NB4 (cell line): ENCODE results near the gene SERGEF.

Experiments used
- DNase-seq: peaks from one replicate; pipeline ENCODE4 v3.0.0; 2010; ENCODE audit warnings: low read depth
- H3K4me3 ChIP-seq: one replicate; pipeline ENCODE4 v1.5.1; 2011; ENCODE audit warnings: mild to moderate bottlenecking, low read depth, low read length, moderate library complexity
- CTCF ChIP-seq: IDR thresholded peaks from one replicate; pipeline ENCODE4 v1.5.1; 2012; ENCODE audit warnings: low read depth, low read length
- MAX ChIP-seq: IDR thresholded peaks from 2 replicates; pipeline ENCODE4 v1.6.1; 2011; ENCODE audit warnings: low read depth, low read length
- MYC ChIP-seq: IDR thresholded peaks from 2 replicates; pipeline ENCODE4 v1.6.1; 2011; ENCODE audit warnings: low read depth, low read length
- POLR2A ChIP-seq: IDR thresholded peaks from 2 replicates; pipeline ENCODE4 v1.6.1; 2011; ENCODE audit warnings: mild to moderate bottlenecking; ENCODE audit not compliant: insufficient read length; ENCODE audit errors: extremely low read depth

Gene SERGEF

DNA sequence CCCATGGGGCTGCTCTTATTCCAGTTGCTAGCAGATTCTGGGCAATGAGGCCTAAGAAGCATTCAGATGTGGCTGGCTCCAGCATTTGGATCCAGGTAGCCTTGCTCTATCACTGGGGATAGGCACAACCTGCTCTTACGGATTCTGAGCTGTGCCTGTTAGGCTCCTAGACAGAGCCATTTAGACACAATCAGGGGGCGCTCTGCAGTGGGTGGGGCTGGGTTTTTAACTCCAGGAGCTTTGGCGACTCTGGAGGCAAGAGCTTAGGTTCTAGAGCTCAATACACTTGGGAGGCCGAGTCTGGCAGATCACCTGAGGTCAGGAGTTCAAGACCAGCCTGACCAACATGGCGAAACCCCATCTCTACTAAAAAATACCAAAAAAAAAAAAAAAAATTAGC lies 246.3 kb downstream of the SERGEF start:
- no peak for DNase-seq
- TF ChIP-seq CTCF (peak; percentile 10), MAX (no peak)
- H3K4me3 ChIP-seq = no peak overlapping the region

GRCh38 chr11:17766073-17766359 lies 246.8 kb downstream of the SERGEF start:
- no peak for DNase-seq
- no peak for TF ChIP-seq MYC
- no peak for TF ChIP-seq POLR2A
- TF ChIP-seq MAX = no peak
- no peak for TF ChIP-seq CTCF
- H3K4me3 ChIP-seq = no peak overlapping the region

- no peak for TF ChIP-seq MAX
- TF ChIP-seq MYC = no peak
- no peak for TF ChIP-seq POLR2A
- TF ChIP-seq CTCF = no peak
- no peak overlapping the region for H3K4me3 ChIP-seq
- DNase-seq = no peak
These were observed 247.3 kb downstream of the SERGEF start for GRCh38 chr11:17765356-17766072.

DNA sequence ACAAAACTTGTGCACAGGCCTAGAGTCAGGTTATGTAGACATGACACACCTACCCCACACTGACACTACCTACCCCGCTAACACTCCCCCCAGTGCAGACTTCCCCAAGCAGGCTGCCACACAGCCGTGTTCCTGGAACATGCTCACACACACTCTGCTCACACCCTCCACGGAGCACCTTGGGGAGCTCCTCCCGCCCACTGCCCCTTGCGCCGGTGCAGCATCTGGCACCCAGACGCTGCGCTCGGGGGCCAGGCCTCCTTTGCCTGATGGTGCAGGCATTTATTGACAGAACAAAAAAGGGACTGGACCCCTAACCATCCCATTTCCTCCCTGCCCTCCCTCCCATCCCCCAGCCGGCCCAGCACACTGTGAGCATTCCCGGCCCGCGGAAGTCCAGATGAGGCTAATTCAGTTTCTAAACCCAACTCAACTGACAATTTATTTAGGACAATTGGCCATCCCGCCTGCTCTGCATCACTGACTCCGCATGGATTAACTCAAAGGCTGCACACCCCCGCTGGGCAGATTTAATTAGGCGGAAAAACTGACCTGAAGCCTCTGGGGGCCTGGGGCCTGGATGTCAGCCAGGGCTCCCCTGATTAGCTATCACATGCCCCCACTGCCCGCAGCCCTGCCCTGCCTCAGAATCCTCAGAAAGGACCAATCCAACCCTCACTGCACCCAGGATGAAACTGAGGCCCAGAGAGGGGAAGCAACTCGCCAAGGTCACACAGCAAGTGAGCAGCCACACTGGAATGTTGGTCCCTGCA lies 248.2 kb downstream of the SERGEF start:
- no peak overlapping the region for H3K4me3 ChIP-seq
- TF ChIP-seq CTCF (no peak), POLR2A (no peak), MAX (no peak), MYC (no peak)
- no peak for DNase-seq

- no peak for DNase-seq
- TF ChIP-seq POLR2A (no peak), CTCF (no peak), MYC (no peak), MAX (no peak)
These were observed 249.1 kb downstream of the SERGEF start for GRCh38 chr11:17763703-17764102.

More at GRCh38 chr11:17763703-17764102, 249.1 kb downstream of the SERGEF start:
- H3K4me3 ChIP-seq = no peak overlapping the region
